Retinal pigment epithelial cell (primary cell): Measurements from ENCODE around the gene RGS9BP.

Source experiments
- DNase-seq: peaks from one replicate; pipeline ENCODE4 v3.0.0-alpha.2; 2010; ENCODE audit warnings: low read depth
- H3K4me3 ChIP-seq: 2 replicates; pipeline ENCODE4 v1.5.1; 2011; ENCODE audit warnings: mild to moderate bottlenecking, low read length, control low read depth, moderate library complexity
- CTCF ChIP-seq: conservative IDR thresholded peaks from 2 replicates; pipeline ENCODE4 v1.5.1; 2011; ENCODE audit warnings: low read depth, low read length, control low read depth, inconsistent platforms

Gene RGS9BP

DNA sequence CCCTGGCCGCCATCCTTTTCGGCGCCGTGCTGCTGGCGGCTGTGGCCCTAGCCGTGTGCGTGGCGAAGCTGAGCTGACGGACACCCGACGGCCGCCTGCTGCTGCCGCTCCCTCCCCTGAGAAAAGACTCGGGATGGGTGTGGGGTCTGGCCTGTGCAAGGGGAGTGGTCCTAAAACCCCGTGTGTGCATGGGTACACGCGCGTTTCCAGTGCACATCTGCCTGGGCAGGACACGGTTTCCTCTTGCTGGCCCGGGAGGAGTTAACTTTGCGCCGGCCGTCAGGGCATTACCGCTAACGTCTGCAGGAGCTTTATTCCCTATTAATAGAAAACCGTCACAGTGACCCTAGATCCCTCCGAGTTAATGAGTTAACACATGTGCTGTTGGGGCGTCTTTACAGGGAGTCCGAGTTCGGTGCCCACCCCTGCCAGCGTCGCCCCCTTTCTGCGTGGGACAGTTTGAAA, 1.3 kb downstream of the RGS9BP start:
- no peak for DNase-seq
- peak overlapping the region; percentile 21 for H3K4me3 ChIP-seq
- TF ChIP-seq CTCF, result no peak

DNA sequence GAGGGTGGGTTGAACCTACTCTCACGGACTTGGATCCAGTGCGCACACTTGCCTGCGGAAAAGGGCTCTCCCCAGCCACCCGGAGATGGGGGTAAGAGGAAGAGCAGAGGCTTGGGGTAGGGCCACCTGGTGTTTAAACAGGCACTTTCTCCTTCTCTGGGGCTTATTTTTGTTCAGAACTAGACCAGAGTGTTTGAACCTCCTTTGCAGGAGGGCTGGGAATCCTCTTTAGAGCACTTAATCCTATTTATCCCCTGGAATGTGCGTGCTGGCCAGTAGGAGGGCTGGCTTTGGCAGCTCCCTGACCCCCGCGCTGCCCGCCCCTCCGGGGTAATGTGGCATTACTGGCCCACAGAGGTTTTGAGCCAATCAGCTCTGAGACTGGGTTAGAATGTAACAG, 2.0 kb downstream of the RGS9BP start:
- peak overlapping the region; percentile 21 for H3K4me3 ChIP-seq

GRCh38 chr19:32680986-32681385, 5.3 kb downstream of the RGS9BP start:
- DNase-seq, result no peak
- no peak overlapping the region for H3K4me3 ChIP-seq
- TF ChIP-seq CTCF, result no peak

More for the DNA sequence above, 2.0 kb downstream of the RGS9BP start:
- peak; percentile 99 for DNase-seq
- peak; percentile 41 for TF ChIP-seq CTCF

GRCh38 chr19:32682317-32682716, 6.7 kb downstream of the RGS9BP start:
- TF ChIP-seq CTCF, result no peak
- no peak for DNase-seq
- no peak overlapping the region for H3K4me3 ChIP-seq

DNA sequence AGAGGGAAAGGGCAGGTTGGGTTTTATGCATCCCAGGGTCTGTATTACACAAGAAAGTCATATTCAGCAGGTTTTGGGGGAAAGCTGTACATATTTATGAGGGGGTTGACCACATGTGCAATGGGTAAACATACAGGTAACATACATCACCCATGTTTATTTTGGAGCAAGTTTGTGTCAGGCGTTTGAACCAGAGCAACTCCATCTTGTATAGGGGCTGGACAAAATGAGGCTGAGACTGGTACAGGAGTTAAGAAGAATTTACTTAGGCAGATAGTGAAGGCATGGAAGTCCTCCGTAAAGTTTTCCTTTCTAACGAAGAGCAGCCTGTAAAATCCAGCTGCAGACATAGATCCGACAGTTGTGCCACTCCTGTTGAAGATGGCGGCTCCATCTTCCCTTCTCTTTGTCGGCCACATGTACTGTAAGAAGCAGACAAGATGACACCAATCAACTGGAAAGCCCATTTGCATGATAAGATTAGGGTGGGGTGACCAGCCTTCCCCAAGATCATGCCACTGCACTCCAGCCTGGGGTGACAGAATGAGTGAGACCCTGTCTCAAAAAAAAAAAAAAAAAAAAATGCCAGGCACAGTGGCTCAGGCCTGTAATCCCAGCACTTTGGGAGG, 11.3 kb downstream of the RGS9BP start:
- no peak for TF ChIP-seq CTCF
- DNase-seq, result no peak
- H3K4me3 ChIP-seq, result no peak overlapping the region

DNA sequence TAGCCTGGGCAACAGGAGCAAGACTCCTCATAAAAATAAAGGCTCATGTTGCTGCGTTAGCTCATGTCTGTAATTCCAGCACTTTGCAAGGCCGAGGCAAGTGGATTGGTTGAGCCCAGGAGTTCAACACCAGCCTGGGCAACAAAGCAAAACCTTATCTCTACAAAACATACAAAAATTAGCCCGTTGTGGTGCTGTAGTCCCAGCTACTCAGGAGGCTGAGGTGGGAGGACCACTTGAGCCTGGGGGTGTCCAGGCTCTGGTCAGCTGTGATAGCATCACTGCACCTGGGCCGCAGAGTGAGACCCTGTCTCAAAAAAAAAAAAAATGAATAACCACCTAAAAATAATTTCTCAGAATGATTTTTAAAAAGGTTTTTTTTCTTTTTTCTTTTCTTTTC, 12.0 kb downstream of the RGS9BP start:
- no peak overlapping the region for H3K4me3 ChIP-seq
- no peak for TF ChIP-seq CTCF
- no peak for DNase-seq

GRCh38 chr19:32688311-32688710, 12.7 kb downstream of the RGS9BP start:
- no peak for DNase-seq
- TF ChIP-seq CTCF, result no peak
- no peak overlapping the region for H3K4me3 ChIP-seq
